Tibial nerve (tissue), 4 donors: ENCODE measurements around the gene HLCS. TPM values are rescaled to one million over a fixed set of nuclear protein-coding genes. Genes with fewer than 3 reads are reported as not detected.

Experiments
- DNase-seq, 2 donors: peaks; one replicate each; pipeline ENCODE4 v3.0.0-alpha.2; 2019; ENCODE audit warnings: low spot score in 2 of 2
- H3K27ac ChIP-seq, 4 donors: fragments of 200-600 bp; sonication (generic) in 3 of 4; one replicate each; pipeline ENCODE4 v1.5.1; 2017 to 2019; ENCODE audit warnings: mild to moderate bottlenecking in 1 of 4
- H3K27me3 ChIP-seq, 2 donors: fragments of 200-600 bp; sonication (generic) in 1 of 2; one replicate each; pipeline versions ENCODE4 v1.5.1 to v1.6.0; 2017 to 2019
- H3K36me3 ChIP-seq, 3 donors: fragments of 200-600 bp; sonication (generic); one replicate each; pipeline ENCODE4 v1.5.1; 2018 to 2019
- H3K4me1 ChIP-seq, 4 donors: fragments of 200-600 bp; sonication (generic) in 3 of 4; one replicate each; pipeline ENCODE4 v1.5.1; 2017 to 2019
- H3K4me3 ChIP-seq, 4 donors: fragments of 200-600 bp; sonication (generic) in 3 of 4; one replicate each; pipeline ENCODE4 v1.5.1; 2017 to 2019; ENCODE audit warnings: mild to moderate bottlenecking in 1 of 4, moderate library complexity in 1 of 4
- H3K9me3 ChIP-seq, 4 donors: fragments of 200-600 bp; sonication (generic) in 3 of 4; one replicate each; pipeline ENCODE4 v1.5.1; 2017 to 2019
- EP300 ChIP-seq, 2 donors: sonication (generic); formaldehyde crosslinking; IDR thresholded peaks; one replicate each; pipeline ENCODE4 v1.6.1; 2017; ENCODE audit warnings: antibody characterized with exemption in 2 of 2, mild to moderate bottlenecking in 1 of 2
- POLR2A ChIP-seq, 2 donors: fragments of 450-650 bp; IDR thresholded peaks; one replicate each; pipeline ENCODE4 v1.6.1; 2017; ENCODE audit warnings: antibody characterized with exemption in 2 of 2, mild to moderate bottlenecking in 2 of 2, moderate library complexity in 2 of 2
- WGBS, 2 donors: methylation state at CpG; one replicate each; pipeline ENCODE4 v1.1.5; 2018; 5-methylcytosine and 5-hydroxymethylcytosine counted together
- total RNA-seq, 4 donors: library from RNA; depleted of rRNA; stranded (reverse); fragments of >200 nt; gene quantifications; one replicate each; pipeline ENCODE4 v1.1.0, GENCODE V29; 2016
- TF ChIP-seq, protein P1 (sequence below), 5 experiments: fragments of 200-600 bp in 3 of 5; fragments of 450-650 bp in 2 of 5; sonication (generic) in 3 of 5; IDR thresholded peaks; one replicate each; pipeline ENCODE4 v1.5.1; 2016 to 2019; ENCODE audit warnings: antibody characterized with exemption in 5 of 5, mild to moderate bottlenecking in 3 of 5, moderate library complexity in 2 of 5

The HLCS gene
- total RNA-seq, 4 donors from 2014 or later, result 14.4 to 19.0 (median 17.4) TPM

DNA sequence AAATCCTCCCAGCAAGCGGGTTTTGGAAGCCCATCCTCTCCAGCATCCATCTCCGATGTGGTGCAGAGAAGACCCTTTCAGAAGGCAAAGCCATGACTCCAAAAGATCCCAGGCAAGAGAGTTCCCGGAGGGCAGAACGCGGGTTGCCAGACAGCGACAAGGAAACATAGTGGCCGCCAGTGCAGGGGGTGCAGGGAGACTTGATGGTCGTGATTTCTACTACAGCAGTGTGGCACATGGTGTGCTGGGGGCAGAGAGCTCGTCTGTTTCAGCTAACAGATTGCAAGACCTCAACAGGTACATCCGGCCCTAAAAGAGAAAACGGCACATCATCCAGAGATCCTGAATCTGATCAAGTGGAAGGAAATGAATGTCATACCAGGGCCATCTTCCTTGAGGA, 74.3 kb downstream of the HLCS start:
- 95 to 96% methylated on average over 11 of the region's 11 CpGs for WGBS, 2 donors
- Histone ChIP-seq H3K4me1 (no peaks in the 10 kb centered on the region), H3K36me3 (peaks cover 0 to 58% (median 0%) of the 10 kb centered on the region in 3 donors), H3K27me3 (no peaks in the 10 kb centered on the region), H3K27ac (no peak overlapping the region), H3K4me3 (no peak overlapping the region), H3K9me3 (no peaks in the 10 kb centered on the region)
- DNase-seq, result no peak
- TF ChIP-seq POLR2A (IDR thresholded peaks at IDR 0.05) (no peak), EP300 (IDR thresholded peaks at IDR 0.05) (no peak)
- TF ChIP-seq, protein P1, sequence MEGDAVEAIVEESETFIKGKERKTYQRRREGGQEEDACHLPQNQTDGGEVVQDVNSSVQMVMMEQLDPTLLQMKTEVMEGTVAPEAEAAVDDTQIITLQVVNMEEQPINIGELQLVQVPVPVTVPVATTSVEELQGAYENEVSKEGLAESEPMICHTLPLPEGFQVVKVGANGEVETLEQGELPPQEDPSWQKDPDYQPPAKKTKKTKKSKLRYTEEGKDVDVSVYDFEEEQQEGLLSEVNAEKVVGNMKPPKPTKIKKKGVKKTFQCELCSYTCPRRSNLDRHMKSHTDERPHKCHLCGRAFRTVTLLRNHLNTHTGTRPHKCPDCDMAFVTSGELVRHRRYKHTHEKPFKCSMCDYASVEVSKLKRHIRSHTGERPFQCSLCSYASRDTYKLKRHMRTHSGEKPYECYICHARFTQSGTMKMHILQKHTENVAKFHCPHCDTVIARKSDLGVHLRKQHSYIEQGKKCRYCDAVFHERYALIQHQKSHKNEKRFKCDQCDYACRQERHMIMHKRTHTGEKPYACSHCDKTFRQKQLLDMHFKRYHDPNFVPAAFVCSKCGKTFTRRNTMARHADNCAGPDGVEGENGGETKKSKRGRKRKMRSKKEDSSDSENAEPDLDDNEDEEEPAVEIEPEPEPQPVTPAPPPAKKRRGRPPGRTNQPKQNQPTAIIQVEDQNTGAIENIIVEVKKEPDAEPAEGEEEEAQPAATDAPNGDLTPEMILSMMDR (IDR thresholded peaks at IDR 0.05), result no peak

DNA sequence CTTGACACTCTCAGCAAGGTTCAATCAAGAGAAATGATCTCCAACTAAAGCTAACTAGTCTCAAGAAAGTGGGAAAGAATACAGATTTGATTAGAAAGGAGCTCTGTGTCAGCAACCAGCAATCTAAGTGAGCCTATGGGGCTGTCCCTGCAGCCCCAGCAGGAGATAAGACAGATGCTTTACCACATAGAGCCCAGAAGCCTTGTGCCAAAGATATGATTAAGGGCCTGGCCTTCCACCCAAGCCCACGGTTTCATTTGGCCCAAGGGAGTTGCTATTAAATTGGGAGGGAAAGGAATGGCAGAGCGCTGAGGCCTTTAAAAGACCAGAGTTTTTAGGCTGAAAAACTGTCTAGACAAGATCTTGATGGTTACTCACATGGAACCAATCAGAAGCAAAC, 74.8 kb downstream of the HLCS start:
- DNase-seq, result no peak
- Histone ChIP-seq H3K27me3 (no peaks in the 10 kb centered on the region), H3K4me3 (no peak overlapping the region), H3K36me3 (peaks cover 0 to 58% (median 0%) of the 10 kb centered on the region in 3 donors), H3K9me3 (no peaks in the 10 kb centered on the region), H3K27ac (no peak overlapping the region), H3K4me1 (no peaks in the 10 kb centered on the region)
- TF ChIP-seq, protein P1 (IDR thresholded peaks at IDR 0.05), result no peak
- TF ChIP-seq EP300 (IDR thresholded peaks at IDR 0.05) (no peak), POLR2A (IDR thresholded peaks at IDR 0.05) (no peak)
- WGBS, 2 donors, result 70 to 79% methylated on average over 2 of the region's 2 CpGs

DNA sequence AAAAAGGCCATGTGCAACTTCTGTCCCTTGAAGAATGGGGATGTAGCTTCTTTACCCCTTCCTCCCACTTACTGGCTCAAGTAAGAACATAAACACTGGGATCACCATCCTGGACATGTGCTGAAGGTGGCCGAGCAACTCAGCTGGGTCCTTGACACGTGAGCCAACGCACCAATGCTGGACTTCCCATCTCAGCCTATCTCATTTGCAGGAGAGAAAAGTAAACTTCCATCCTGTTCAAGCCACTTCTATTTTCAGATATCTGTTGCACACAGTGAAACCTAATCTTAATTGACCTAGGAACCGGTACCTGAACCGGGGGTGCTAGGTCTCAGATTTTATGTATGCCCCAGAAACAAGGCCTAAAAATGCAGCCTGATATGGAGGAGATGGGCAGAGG, 75.3 kb downstream of the HLCS start:
- Histone ChIP-seq H3K9me3 (no peaks in the 10 kb centered on the region), H3K4me3 (no peak overlapping the region), H3K27ac (no peak overlapping the region), H3K27me3 (no peaks in the 10 kb centered on the region), H3K36me3 (peaks cover 0 to 57% (median 0%) of the 10 kb centered on the region in 3 donors), H3K4me1 (no peaks in the 10 kb centered on the region)
- TF ChIP-seq, protein P1 (IDR thresholded peaks at IDR 0.05), result no peak
- TF ChIP-seq POLR2A (IDR thresholded peaks at IDR 0.05) (no peak), EP300 (IDR thresholded peaks at IDR 0.05) (no peak)
- 94% methylated on average over 5 of the region's 5 CpGs for WGBS, 2 donors
- DNase-seq, result no peak

DNA sequence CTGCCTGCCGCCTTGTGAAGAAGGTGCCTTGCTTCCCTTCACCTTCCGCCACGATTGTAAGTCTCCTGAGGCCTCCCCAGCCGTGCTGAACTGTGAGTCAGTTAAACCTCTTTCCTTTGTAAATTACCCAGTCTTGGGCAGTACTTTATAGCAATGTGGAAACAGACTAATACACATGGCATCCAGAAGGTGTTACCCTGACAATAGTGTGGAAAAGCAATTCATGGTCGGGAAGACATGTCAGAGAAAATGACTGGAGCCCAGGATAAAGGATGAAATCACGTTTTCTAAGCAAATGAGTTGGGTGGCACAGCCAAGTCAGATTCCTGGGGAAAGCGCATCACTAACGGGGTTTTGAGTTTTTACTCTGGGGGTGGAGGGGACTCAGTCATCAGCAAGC, 76.4 kb downstream of the HLCS start:
- Histone ChIP-seq H3K4me3 (no peak overlapping the region), H3K27ac (no peak overlapping the region), H3K4me1 (no peaks in the 10 kb centered on the region), H3K9me3 (no peaks in the 10 kb centered on the region), H3K36me3 (peaks cover 0 to 54% (median 0%) of the 10 kb centered on the region in 3 donors), H3K27me3 (no peaks in the 10 kb centered on the region)
- WGBS, 2 donors, result 89 to 92% methylated on average over 8 of the region's 8 CpGs
- no peak for DNase-seq
- TF ChIP-seq, protein P1 (IDR thresholded peaks at IDR 0.05), result no peak
- TF ChIP-seq EP300 (IDR thresholded peaks at IDR 0.05), result no peak
- TF ChIP-seq POLR2A (IDR thresholded peaks at IDR 0.05), result no peak

DNA sequence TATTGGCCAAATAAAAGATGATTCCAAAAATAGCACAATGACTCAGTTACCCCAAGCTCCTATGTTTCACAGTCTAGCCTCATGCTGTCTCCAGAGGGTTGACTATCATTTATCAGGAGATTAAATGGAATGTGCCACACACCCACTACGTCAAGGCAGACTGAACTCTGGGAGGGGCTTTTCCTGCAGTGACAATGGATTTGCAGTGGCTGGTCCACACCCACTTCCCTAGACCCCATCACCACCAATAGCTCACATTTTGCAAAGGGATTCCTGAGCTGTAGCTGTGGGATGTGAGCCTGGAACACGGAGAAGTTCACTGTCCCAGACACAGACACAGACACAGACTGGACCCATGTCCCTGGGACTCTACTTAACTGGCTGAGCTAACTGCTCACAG, 77.1 kb downstream of the HLCS start:
- H3K27me3 ChIP-seq, result no peaks in the 10 kb centered on the region
- WGBS, 2 donors, result 48 to 63% methylated on average over 2 of the region's 2 CpGs
- H3K4me1 ChIP-seq, result no peaks in the 10 kb centered on the region
- H3K36me3 ChIP-seq, result peaks cover 0 to 56% (median 0%) of the 10 kb centered on the region in 3 donors
- no peak overlapping the region for H3K4me3 ChIP-seq
- no peak for TF ChIP-seq POLR2A (IDR thresholded peaks at IDR 0.05)
- TF ChIP-seq, protein P1 (IDR thresholded peaks at IDR 0.05), result no peak
- TF ChIP-seq EP300 (IDR thresholded peaks at IDR 0.05), result no peak
- no peak for DNase-seq
- no peaks in the 10 kb centered on the region for H3K9me3 ChIP-seq
- H3K27ac ChIP-seq, result no peak overlapping the region
